H9 (cell line): ENCODE data around the gene ZNF490. TPM values are rescaled to one million over a fixed set of nuclear protein-coding genes. Genes with fewer than 3 reads are reported as not detected.
A peak's percentile ranks its signal among the peaks of the same experiment; 100 is the strongest.

Experiments used
- DNase-seq: peaks from one replicate; pipeline ENCODE4 v3.0.0-alpha.2; 2017
- H2AFZ ChIP-seq: one replicate; pipeline ENCODE4 v1.6.1; 2013; ENCODE audit warnings: mild to moderate bottlenecking, low read length, control low read depth, moderate library complexity
- H2AK5ac ChIP-seq: 2 replicates; pipeline ENCODE4 v1.6.1; 2013; ENCODE audit warnings: low read length, control low read depth, mixed read lengths; ENCODE audit not compliant: insufficient read length
- H2BK120ac ChIP-seq: one replicate; pipeline ENCODE4 v1.6.1; 2013; ENCODE audit warnings: low read depth, mild to moderate bottlenecking, low read length, control low read depth, inconsistent platforms; ENCODE audit not compliant: poor library complexity, severe bottlenecking
- H2BK12ac ChIP-seq: 2 replicates; pipeline ENCODE4 v1.6.1; 2013; ENCODE audit warnings: low read length, control low read depth, mixed read lengths, low read depth; ENCODE audit not compliant: insufficient read length
- H2BK15ac ChIP-seq: 2 replicates; pipeline ENCODE4 v1.6.1; 2013; ENCODE audit warnings: low read depth, low read length, control low read depth
- H2BK20ac ChIP-seq: one replicate; pipeline ENCODE4 v1.6.1; 2013; ENCODE audit warnings: low read depth, mild to moderate bottlenecking, low read length, control low read depth, inconsistent platforms; ENCODE audit not compliant: poor library complexity, severe bottlenecking
- H2BK5ac ChIP-seq: 2 replicates; pipeline ENCODE4 v1.6.1; 2013; ENCODE audit warnings: low read length, control low read depth, mixed read lengths; ENCODE audit not compliant: insufficient read length
- H3K14ac ChIP-seq: 2 replicates; pipeline ENCODE4 v1.6.1; 2013; ENCODE audit warnings: low read length, control low read depth; ENCODE audit not compliant: insufficient read depth
- H3K18ac ChIP-seq: 2 replicates; pipeline ENCODE4 v1.6.1; 2013; ENCODE audit warnings: low read depth, mild to moderate bottlenecking, mixed read lengths, low read length, control low read depth; ENCODE audit not compliant: insufficient read length
- H3K23ac ChIP-seq: 2 replicates; pipeline ENCODE4 v1.6.1; 2013; ENCODE audit warnings: low read length, control low read depth, mixed read lengths, low read depth; ENCODE audit not compliant: insufficient read length
- H3K23me2 ChIP-seq: 2 replicates; pipeline ENCODE4 v1.6.1; 2013; ENCODE audit warnings: low read depth, mild to moderate bottlenecking, mixed read lengths, low read length, control low read depth; ENCODE audit not compliant: insufficient read length, poor library complexity, severe bottlenecking
- H3K27ac ChIP-seq: 2 replicates; pipeline ENCODE4 v1.5.1; 2013; ENCODE audit warnings: low read length, control low read depth, mixed read lengths, low read depth; ENCODE audit not compliant: insufficient read length
- H3K27me3 ChIP-seq: 2 replicates; pipeline ENCODE4 v1.6.1; 2013; ENCODE audit warnings: low read length, control low read depth, inconsistent platforms; ENCODE audit not compliant: insufficient read depth
- H3K4ac ChIP-seq: 2 replicates; pipeline ENCODE4 v1.6.1; 2013; ENCODE audit warnings: low read depth, mild to moderate bottlenecking, control low read depth, inconsistent platforms, low read length, moderate library complexity
- H3K4me1 ChIP-seq: 2 replicates; pipeline ENCODE4 v1.6.1; 2013; ENCODE audit warnings: low read length, control low read depth, inconsistent platforms; ENCODE audit not compliant: insufficient read depth
- H3K4me2 ChIP-seq: 2 replicates; pipeline ENCODE4 v1.6.1; 2013; ENCODE audit warnings: low read length, control low read depth, mixed read lengths; ENCODE audit not compliant: insufficient read length, insufficient read depth
- H3K56ac ChIP-seq: 2 replicates; pipeline ENCODE4 v1.6.1; 2013; ENCODE audit warnings: low read depth, mild to moderate bottlenecking, mixed read lengths, low read length, control low read depth; ENCODE audit not compliant: insufficient read length
- H3K79me1 ChIP-seq: 2 replicates; pipeline ENCODE4 v1.6.1; 2013; ENCODE audit warnings: low read depth, mild to moderate bottlenecking, moderate library complexity, low read length, control low read depth, inconsistent platforms; ENCODE audit not compliant: insufficient read depth, poor library complexity, severe bottlenecking
- H3K79me2 ChIP-seq: 2 replicates; pipeline ENCODE4 v1.6.1; 2013; ENCODE audit warnings: low read length, control low read depth, inconsistent platforms; ENCODE audit not compliant: insufficient read depth
- H3K9ac ChIP-seq: 2 replicates; pipeline ENCODE4 v1.6.1; 2013; ENCODE audit warnings: low read length, control low read depth, mixed read lengths; ENCODE audit not compliant: insufficient read length; ENCODE audit errors: extremely low read depth
- H3K9me3 ChIP-seq: one replicate; pipeline ENCODE4 v1.6.1; 2013; ENCODE audit warnings: low read depth, low read length, inconsistent platforms; ENCODE audit not compliant: control insufficient read depth
- H3T11ph ChIP-seq: one replicate; pipeline ENCODE4 v1.6.1; 2013; ENCODE audit warnings: mild to moderate bottlenecking, low read length, control low read depth, inconsistent platforms
- H4K20me1 ChIP-seq: one replicate; pipeline ENCODE4 v1.6.1; 2013; ENCODE audit not compliant: control insufficient read depth, insufficient read length, insufficient read depth
- H4K5ac ChIP-seq: 2 replicates; pipeline ENCODE4 v1.6.1; 2013; ENCODE audit warnings: low read depth, mild to moderate bottlenecking, mixed read lengths, low read length, control low read depth; ENCODE audit not compliant: insufficient read length
- H4K8ac ChIP-seq: replicated peaks from 2 replicates; pipeline ENCODE4 v1.6.1; 2013; ENCODE audit warnings: low read length, control low read depth, mixed read lengths, low read depth; ENCODE audit not compliant: insufficient read length
- H4K91ac ChIP-seq: 2 replicates; pipeline ENCODE4 v1.6.1; 2013; ENCODE audit warnings: low read depth, mild to moderate bottlenecking, moderate library complexity, mixed read lengths, low read length, control low read depth; ENCODE audit not compliant: insufficient read length
- H3K27ac Mint-ChIP-seq, 3 experiments: 2 replicates in 2 of 3; 3 replicates in 1 of 3; pipeline ENCODE4 v1.8.0; 2020 to 2021; ENCODE audit warnings: mixed read lengths in 3 of 3, mild to moderate bottlenecking in 1 of 3, moderate library complexity in 1 of 3
- H3K27me3 Mint-ChIP-seq: 2 replicates; pipeline ENCODE4 v1.8.0; 2021; ENCODE audit warnings: low read depth, mild to moderate bottlenecking, moderate library complexity, mixed read lengths
- H3K36me3 Mint-ChIP-seq, 3 experiments: 2 replicates in 2 of 3; 3 replicates in 1 of 3; pipeline ENCODE4 v1.8.0; 2020 to 2021; ENCODE audit warnings: low read depth in 3 of 3, mixed read lengths in 3 of 3; ENCODE audit not compliant: insufficient read depth in 1 of 3
- H3K4me1 Mint-ChIP-seq, 2 experiments: 2 replicates each; pipeline ENCODE4 v1.8.0; 2020; ENCODE audit warnings: mixed read lengths in 2 of 2
- H3K4me3 Mint-ChIP-seq, 2 experiments: 2 replicates in 1 of 2; 3 replicates in 1 of 2; pipeline ENCODE4 v1.8.0; 2020 to 2021; ENCODE audit warnings: mild to moderate bottlenecking in 2 of 2, mixed read lengths in 2 of 2, moderate library complexity in 1 of 2
- H3K9me3 Mint-ChIP-seq, 2 experiments: 2 replicates in 1 of 2; 3 replicates in 1 of 2; pipeline ENCODE4 v1.8.0; 2020; ENCODE audit warnings: mild to moderate bottlenecking in 2 of 2, mixed read lengths in 2 of 2, moderate library complexity in 1 of 2
- CTCF ChIP-seq: fragments of 200-600 bp; sonication (generic); conservative IDR thresholded peaks from 3 replicates; pipeline ENCODE4 v1.8.0; 2021; ENCODE audit warnings: antibody characterized with exemption, mild to moderate bottlenecking
- WGBS: extraction: QIAGEN DNeasy Blood & Tissue Kit; methylation state at CpG from one replicate; pipeline ENCODE4 v1.1.7; 2013; ENCODE audit warnings: missing lambda C conversion rate, low lambda C conversion rate, mixed read lengths; ENCODE audit not compliant: insufficient read length; ENCODE audit errors: extremely low coverage; 5-methylcytosine and 5-hydroxymethylcytosine counted together
- total RNA-seq: library from RNA; stranded (reverse); gene quantifications from 2 replicates; pipeline ENCODE4 v1.2.1, GENCODE V29; 2021

The ZNF490 gene
- total RNA-seq, 1 experiment from 2014 or later = 10.1 TPM

DNA sequence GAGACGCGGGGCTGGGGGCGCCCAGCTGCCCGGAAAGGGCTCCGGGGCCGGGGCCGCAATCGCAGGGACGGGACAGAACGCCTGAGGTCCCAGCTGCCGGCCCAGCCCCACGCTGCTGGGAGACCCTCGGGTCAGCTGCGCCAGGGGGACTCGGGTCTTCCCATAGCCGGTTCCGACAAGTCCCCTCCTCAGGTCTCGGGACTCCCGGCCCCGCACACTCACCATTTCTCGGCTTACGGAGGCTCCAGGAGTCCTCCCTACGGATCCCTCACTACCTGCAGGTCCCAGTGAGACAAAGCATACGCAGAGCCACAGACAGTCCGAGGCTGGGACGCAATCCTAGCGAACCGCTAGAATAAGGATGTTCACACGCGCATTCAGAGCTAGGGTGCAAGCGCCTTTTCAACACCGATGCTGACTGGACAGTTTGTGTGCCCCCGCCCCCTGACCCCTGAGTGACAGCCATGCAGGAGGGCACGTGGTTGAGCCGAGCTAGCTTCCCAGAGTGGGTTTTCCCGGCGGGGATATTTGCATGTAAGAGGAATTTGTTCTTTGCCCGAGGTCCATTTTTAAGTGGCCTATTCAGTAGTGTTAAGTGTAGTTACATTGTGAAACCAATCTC is 13.6 kb downstream of the ZNF490 start:
- Mint-ChIP-seq H3K4me1 (peaks cover 0 to 2% of the 10 kb centered on the region in 2 experiments; a peak in 1 of 4 replicates), H3K27me3 (no peaks in the 10 kb centered on the region), H3K9me3 (no peaks in the 10 kb centered on the region), H3K4me3 (no peak overlapping the region), H3K36me3 (peaks cover 2 to 15% (median 8%) of the 10 kb centered on the region in 3 experiments), H3K27ac (peak overlapping the region in 2 of 3 experiments; percentile 62 to 64; a peak in 2 of 7 replicates)
- H3K27me3 ChIP-seq = no peaks in the 10 kb centered on the region
- H2BK5ac ChIP-seq = no peak overlapping the region
- H3K4me2 ChIP-seq = no peak overlapping the region
- H3K23ac ChIP-seq = no peak overlapping the region
- no peak overlapping the region for H2BK12ac ChIP-seq
- H2AFZ ChIP-seq = no peak overlapping the region
- H4K91ac ChIP-seq = no peak overlapping the region
- no peak overlapping the region for H2BK15ac ChIP-seq
- H2AK5ac ChIP-seq = no peak overlapping the region
- H4K5ac ChIP-seq = no peak overlapping the region
- H3K4ac ChIP-seq = no peak overlapping the region
- H3K4me1 ChIP-seq = no peaks in the 10 kb centered on the region
- H3K79me1 ChIP-seq = no peaks in the 10 kb centered on the region
- no peak overlapping the region for H2BK120ac ChIP-seq
- no peak overlapping the region for H4K8ac ChIP-seq
- no peak overlapping the region for H3K56ac ChIP-seq
- H2BK20ac ChIP-seq = no peak overlapping the region
- no peaks in the 10 kb centered on the region for H4K20me1 ChIP-seq
- no CpG with 5 or more reads among the region's 38 CpGs for WGBS
- H3K14ac ChIP-seq = no peak overlapping the region
- no peaks in the 10 kb centered on the region for H3K79me2 ChIP-seq
- no peaks in the 10 kb centered on the region for H3K9me3 ChIP-seq
- H3K23me2 ChIP-seq = no peaks in the 10 kb centered on the region
- H3K18ac ChIP-seq = no peak overlapping the region
- no peak overlapping the region for H3T11ph ChIP-seq
- no peak for TF ChIP-seq CTCF
- no peak for DNase-seq
- no peak overlapping the region for H3K27ac ChIP-seq
- no peak overlapping the region for H3K9ac ChIP-seq
